EH (cell line): ENCODE data around the gene BCL3.
"Not testable (repeated sequence)": the region's sequence is repeated elsewhere in the genome, so short reads cannot be mapped to it uniquely, and the experiment has no call there.

Source experiments
- DNase-seq: peaks from one replicate; pipeline ENCODE4 v3.0.0-alpha.2; 2015; ENCODE audit warnings: low read depth

Gene BCL3

GRCh38 chr19:44748426-44749254 lies at the start of gene BCL3:
Gene BCL3 (plus strand): TSS chr19:44748708. CDS start chr19:44748791, 83 bp downstream.
- DNase-seq, result no peak

GRCh38 chr19:44700547-44700946 lies 48.0 kb upstream of the BCL3 start:
- no peak for DNase-seq

- DNase-seq, result no peak
Observed at GRCh38 chr19:44701228-44701627, 47.3 kb upstream of the BCL3 start.

GRCh38 chr19:44702551-44703176 lies 45.8 kb upstream of the BCL3 start:
- no peak for DNase-seq

GRCh38 chr19:44703336-44704078 lies 45.0 kb upstream of the BCL3 start:
- no peak for DNase-seq

GRCh38 chr19:44704982-44705381 lies 43.5 kb upstream of the BCL3 start:
- no peak for DNase-seq

GRCh38 chr19:44705502-44706010 lies 43.0 kb upstream of the BCL3 start:
- no peak for DNase-seq

GRCh38 chr19:44706506-44707236 lies 41.8 kb upstream of the BCL3 start:
- DNase-seq, result no peak

GRCh38 chr19:44707794-44708193 lies 40.7 kb upstream of the BCL3 start:
- DNase-seq, result no peak

- DNase-seq, result no peak
Observed at GRCh38 chr19:44708940-44709339, 39.6 kb upstream of the BCL3 start.

- DNase-seq, result not testable (repeated sequence)
Observed at GRCh38 chr19:44709434-44710266, 38.9 kb upstream of the BCL3 start.

- no peak for DNase-seq
Observed at GRCh38 chr19:44710483-44710882, 38.0 kb upstream of the BCL3 start.

GRCh38 chr19:44712864-44713515 lies 35.5 kb upstream of the BCL3 start:
- no peak for DNase-seq

GRCh38 chr19:44714597-44715169 lies 33.8 kb upstream of the BCL3 start:
- no peak for DNase-seq

GRCh38 chr19:44717603-44718002 lies 30.9 kb upstream of the BCL3 start:
- no peak for DNase-seq

GRCh38 chr19:44718441-44719261 lies 29.9 kb upstream of the BCL3 start:
- DNase-seq, result peak; percentile 86

GRCh38 chr19:44719262-44719701 lies 29.2 kb upstream of the BCL3 start:
- DNase-seq, result no peak

- DNase-seq, result not testable (repeated sequence)
Observed at GRCh38 chr19:44720396-44720795, 28.1 kb upstream of the BCL3 start.

GRCh38 chr19:44720945-44721344 lies 27.6 kb upstream of the BCL3 start:
- DNase-seq, result no peak
